DMS53 treated with DMSO at 0.1 percent for 48 hours (cell line): ENCODE measurements around the gene PXK.

Experiments
- DNase-seq: peaks from one replicate; lab custom pipeline; 2025; ENCODE audit not compliant: unreplicated experiment; lab: John Stamatoyannopoulos, UW

Gene PXK

DNA sequence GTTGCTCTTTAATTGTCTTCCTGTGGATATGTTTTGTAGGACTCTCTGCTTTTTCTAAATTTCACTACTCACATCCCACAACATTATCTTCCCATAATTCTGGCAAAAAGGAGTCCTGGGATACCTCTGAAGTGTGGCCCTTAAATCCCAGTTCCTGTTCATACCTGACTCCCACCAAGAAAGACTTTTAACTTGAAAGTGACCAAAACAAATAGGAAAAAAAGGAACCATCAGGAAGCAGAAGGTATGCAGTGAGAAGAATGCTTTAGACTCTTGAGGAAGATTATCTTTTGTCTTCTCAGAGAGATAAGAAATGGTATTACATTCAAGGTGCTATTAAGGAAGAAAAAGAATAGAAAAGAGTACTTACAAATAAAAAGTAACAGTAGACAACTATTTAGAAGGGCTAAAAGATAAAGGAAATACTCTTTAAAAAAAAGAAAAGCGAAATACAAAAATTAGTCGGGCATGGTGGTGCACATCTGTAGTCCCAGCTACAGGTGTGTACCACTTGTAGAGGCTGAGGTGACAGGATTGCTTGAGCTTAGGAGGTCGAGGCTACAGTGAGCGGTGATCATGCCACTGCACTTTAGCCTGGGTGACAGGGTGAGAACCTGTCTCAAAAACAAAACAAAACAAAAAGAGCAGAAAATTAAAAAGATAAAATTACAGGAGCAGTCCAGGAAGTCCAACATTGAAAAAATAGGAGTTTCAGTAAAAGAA lies 46.8 kb downstream of the PXK start:
- DNase-seq = no peak

DNA sequence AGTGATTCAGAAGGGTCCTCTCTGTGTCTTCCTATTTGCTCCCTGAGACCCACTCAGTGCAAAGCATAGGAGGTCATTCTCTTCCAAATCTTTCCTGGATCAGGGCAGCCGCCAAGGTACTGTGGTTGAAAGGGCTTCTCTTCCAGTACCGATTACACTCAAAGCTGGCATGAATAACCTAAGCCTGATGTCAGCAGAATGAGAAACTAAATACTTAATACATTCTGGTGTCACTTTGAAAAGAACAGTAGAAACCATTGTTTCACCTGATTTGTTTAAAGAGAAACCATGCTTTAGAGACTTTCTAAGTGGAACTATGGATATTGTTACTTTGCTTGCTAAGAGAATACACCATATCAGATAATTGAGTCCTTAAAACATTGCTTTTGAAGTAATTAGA lies 50.8 kb downstream of the PXK start:
- no peak for DNase-seq

- DNase-seq = no peak
Observed at GRCh38 chr3:58383904-58384303, 51.2 kb downstream of the PXK start.

DNA sequence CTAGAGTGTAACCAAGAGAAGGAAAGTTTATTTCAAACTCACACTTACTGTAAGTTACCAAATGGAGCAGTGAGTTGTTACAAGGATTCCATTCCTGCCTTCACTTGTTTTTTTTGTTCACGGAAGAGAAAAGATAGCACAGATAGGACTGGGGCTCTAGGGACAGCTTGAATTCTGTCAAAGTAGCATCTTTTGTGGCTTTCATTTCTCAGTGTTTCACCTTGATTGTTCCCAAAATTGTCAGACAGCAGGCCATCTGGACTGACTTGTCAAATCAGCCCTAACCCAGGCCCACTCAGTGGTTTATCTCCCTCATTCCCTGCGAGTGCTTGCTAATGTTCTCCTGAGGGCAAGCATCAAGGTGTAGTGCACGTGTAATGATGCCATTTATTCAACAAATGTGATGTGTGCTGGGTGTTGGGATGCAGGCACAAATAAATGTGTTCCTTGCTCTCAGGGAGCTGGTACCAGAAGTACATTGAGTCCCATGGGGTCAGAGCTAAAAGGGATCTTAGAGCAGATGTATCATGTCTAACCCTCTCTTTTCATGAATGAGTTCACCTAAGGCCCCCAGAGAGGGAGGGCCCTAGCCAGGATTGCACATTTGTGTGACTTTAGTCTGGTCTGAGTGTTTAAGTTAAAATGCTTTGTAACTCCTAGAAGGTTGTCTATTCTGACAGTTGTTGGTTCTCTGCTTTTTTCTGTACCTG lies 51.8 kb downstream of the PXK start:
- DNase-seq = no peak

DNA sequence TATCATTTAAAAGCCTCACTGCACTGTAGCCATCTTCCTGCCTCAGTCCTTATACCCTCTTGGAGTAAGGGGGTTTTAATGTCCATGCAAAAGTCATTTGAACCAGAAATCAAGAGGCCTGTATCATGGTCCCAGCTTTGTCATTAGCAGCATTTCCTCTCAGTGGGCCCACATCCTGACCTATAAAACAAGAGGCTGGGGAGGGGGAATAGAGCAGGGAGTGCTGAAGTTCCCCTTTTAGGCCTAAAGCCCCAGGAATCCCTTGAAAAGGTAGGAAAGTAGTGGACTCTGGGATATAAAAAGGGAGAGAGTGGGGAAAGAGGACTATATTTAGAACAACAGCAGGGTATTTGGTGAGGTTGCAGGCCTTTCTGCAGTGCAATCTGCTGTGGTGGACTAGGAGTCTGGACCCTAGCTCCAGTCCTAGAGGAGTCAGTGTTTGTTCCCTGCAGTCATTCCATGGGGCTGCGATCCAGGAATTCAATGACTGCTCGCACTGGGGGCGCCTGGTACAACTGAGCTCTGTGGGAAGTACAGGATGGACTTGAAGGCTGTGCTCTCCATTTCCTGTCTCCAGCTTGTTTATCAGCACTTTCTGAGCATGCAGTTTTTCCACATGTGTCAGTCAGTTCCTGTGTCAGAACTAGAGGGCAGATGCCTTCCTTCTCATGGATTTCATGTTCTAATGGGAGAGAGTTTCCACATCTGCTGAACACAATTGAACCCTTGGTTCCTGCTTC lies 54.1 kb downstream of the PXK start:
- no peak for DNase-seq

GRCh38 chr3:58387650-58388546 lies 55.2 kb downstream of the PXK start:
- DNase-seq = no peak

DNA sequence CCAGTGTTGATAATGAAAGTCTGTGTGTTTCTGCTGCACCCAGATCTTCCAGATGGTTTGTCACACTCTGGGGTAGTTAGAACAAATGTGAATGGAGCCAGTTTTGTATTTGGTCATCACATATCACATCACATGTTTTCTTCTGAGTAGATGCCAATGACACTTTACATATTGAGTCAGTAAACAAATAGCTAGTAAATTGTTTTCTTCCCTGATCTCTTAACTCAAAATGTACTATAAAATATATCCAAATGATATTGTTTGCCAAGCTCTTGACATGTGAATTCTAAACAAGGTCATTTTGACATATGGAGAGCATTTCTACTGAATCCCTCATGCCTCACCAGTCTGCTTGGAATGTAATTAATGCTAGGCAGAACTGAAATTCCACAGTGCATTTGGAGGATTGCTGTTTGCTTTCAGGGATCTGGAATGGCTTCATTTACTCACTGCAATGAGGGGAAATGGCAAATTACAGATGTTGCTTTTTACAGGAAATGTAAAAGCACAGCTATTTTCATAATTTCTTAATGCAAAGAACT lies 55.9 kb downstream of the PXK start:
- DNase-seq = no peak

DNA sequence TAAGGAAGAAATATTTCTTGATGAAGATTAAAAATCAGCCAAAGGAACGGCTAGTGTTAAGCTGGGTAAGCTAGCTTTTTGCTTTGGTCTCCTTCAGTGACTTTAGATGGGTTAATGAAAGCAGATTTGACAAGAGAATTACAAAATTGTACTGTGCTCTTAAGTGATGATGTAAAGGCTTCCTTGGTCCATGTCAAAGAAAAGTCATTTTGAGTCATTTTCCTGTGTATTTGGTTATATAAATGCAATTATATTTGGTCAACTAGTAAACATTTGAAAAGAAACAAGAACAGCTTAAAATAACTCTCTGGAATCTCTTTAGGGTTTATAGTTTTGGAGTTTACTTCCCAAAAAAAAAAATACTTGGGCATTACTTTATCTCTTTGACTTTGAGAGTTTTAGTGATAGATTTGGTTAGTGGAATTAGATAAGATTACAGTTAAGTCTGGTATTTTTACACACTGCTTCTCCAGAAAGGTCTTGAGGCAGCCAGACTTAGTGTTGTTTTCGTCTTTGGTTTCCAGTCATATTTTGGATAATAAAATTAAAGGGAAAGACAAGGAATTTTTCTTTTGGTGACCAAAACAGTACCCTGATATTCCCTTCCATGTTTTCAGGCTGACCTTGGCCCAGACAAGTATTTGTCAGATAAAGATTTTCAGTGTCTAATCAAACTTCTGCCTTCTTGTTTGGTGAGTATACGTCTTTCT lies 58.6 kb downstream of the PXK start:
- no peak for DNase-seq

DNA sequence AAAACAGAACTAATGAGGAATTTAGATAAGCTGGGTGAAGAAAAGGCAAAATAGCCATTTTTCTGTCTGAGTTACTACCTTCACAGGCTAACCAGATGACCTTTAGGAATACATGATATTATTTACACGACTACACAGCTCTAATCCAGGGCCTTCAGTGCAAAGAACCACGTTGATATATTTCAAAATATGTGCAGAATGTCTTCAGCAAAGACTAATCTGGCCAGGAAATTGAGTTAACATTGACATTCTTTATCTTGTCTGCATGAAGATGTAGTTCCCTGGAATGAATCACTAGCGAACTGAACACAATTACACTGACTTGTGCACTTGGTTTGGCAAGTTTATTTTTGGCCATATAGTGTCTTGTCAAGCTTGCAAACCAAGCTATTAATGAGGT lies 59.5 kb downstream of the PXK start:
- DNase-seq = no peak

DNA sequence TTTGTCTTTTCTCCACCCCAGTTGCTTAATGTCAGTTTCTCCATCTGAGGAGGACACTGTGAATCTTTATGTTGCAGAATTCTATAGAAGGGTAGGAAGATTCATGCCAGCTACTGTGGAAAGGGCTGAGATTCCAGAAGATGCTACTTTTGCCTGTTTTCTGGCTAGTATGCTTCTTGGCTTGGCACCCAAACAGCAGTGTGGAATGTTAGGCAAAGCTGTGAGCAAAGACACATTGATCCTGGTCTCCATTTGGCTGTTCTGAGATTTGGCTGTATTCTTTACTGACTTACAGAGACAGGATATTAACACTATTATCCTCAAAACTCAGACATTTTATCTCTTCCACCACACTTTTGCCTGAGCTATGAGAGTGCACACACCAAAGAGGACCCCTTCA lies 61.6 kb downstream of the PXK start:
- no peak for DNase-seq

GRCh38 chr3:58398669-58399333 lies 66.1 kb downstream of the PXK start:
- no peak for DNase-seq

DNA sequence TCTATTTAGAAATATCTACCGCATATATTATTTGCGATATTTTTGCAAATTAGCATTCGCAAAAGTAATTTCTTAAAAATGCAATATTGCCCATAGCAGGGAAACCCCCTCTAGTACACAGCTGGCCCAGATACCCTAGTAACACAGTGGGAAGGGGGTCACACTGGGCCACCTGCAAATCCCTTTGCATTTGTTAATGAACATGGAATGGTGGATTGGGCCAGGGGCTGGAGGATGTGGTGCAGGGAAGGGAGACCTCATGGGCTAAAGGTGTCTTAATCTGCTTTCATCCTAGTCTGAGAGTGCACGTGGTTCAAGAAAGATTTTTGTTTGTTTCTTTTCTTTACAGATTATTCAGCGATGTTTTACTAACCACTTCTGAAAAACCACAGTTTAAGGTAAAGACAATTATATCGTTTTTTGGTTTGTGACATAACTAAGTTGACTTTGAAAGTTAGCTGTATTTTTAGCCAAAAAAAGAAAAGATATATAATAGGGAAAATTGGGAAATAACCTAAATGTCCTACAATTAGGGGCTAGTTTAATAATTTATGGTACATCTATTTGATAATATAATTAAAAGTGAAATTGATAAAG lies 70.9 kb downstream of the PXK start:
- no peak for DNase-seq

GRCh38 chr3:58404396-58404795 lies 71.7 kb downstream of the PXK start:
- no peak for DNase-seq

GRCh38 chr3:58408906-58409305 lies 76.2 kb downstream of the PXK start:
- no peak for DNase-seq

GRCh38 chr3:58409663-58410062 lies 77.0 kb downstream of the PXK start:
- no peak for DNase-seq

GRCh38 chr3:58411036-58411435 lies 78.3 kb downstream of the PXK start:
- no peak for DNase-seq

DNA sequence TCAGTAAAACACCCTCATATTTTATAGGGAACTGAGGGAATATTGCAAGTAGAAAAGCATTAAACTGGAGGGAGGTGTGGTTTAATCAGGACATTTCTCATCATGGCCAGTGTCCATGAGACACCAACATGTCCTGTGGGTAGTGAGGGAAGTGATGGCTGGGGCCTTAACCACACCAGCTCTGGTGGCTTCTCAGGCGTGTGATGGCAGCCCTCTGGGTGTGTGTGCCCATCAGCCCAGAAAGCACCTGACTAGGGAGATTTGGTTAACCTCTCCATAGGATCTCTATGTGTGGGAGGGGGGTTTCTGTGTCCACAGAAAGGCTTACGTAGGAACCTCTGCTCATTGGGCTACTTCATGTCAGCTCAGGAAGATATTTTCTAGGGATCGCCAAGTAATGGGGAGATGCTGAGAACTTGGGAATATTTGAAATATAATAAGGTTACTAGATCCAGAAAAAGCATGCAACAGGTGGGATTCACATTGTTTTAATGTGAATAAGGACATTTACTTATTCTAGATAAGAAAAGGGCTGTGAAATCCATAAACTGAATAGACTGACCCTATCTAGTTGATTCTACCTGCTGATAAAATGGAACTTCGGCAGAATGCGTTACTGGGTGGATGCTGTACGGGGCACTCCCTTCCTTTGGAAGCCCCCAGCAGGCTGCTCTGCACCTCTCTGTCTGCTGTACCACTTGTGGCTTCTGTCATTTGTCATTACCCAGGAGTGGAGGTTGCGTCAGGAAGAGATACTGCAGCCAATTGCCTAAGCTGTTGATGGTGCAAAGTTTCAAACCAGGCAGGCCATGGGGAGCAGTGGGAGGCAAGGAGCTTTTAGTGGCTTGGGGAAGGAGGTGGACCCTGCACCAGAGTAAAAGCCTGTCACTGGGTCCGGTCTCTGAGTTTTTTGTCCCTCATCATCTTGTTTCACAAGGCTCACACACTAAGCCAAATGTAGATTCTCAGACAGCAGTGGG lies 79.4 kb downstream of the PXK start:
- DNase-seq = no peak

GRCh38 chr3:58414538-58415197 lies 82.0 kb downstream of the PXK start:
- peak; percentile 1 for DNase-seq
